Esophagus muscularis mucosa (tissue), 4 donors: ENCODE data around the gene NLRP9. TPM values are rescaled to one million over a fixed set of nuclear protein-coding genes. Genes with fewer than 3 reads are reported as not detected.

Experiments used
- DNase-seq: peaks from one replicate; pipeline ENCODE4 v3.0.0-alpha.2; 2017; ENCODE audit errors: extremely low spot score
- H3K27ac ChIP-seq, 4 donors: fragments of 200-600 bp; sonication (generic); replicated peaks in 1 of 4; 1 replicate in 3 of 4; 2 replicates in 1 of 4; pipeline ENCODE4 v1.5.1; 2016 to 2019; ENCODE audit warnings: mild to moderate bottlenecking in 1 of 4
- H3K27me3 ChIP-seq, 4 donors: fragments of 200-600 bp; sonication (generic); one replicate each; pipeline versions ENCODE4 v1.5.1 to v1.6.0; 2016 to 2019
- H3K36me3 ChIP-seq, 4 donors: fragments of 200-600 bp; sonication (generic); one replicate each; pipeline ENCODE4 v1.5.1; 2016 to 2019
- H3K4me1 ChIP-seq, 4 donors: fragments of 200-600 bp; sonication (generic); one replicate each; pipeline ENCODE4 v1.5.1; 2016 to 2019
- H3K4me3 ChIP-seq, 4 donors: fragments of 200-600 bp; sonication (generic); 1 replicate in 2 of 4; 2 replicates in 2 of 4; pipeline ENCODE4 v1.5.1; 2016 to 2019; ENCODE audit warnings: mild to moderate bottlenecking in 4 of 4, moderate library complexity in 1 of 4
- H3K9me3 ChIP-seq, 4 donors: fragments of 200-600 bp; sonication (generic); 1 replicate in 3 of 4; 2 replicates in 1 of 4; pipeline ENCODE4 v1.5.1; 2016 to 2019
- EP300 ChIP-seq: sonication (generic); formaldehyde crosslinking; IDR thresholded peaks from one replicate; pipeline ENCODE4 v1.6.1; 2017; ENCODE audit warnings: antibody characterized with exemption
- POLR2A ChIP-seq: fragments of 450-650 bp; IDR thresholded peaks from one replicate; pipeline ENCODE4 v1.6.1; 2017; ENCODE audit warnings: antibody characterized with exemption, moderate library complexity, mild to moderate bottlenecking, low read depth
- POLR2AphosphoS5 ChIP-seq, 2 donors: sonication (generic); formaldehyde crosslinking; IDR thresholded peaks; one replicate each; pipeline ENCODE4 v1.6.1; 2017; ENCODE audit warnings: antibody characterized with exemption in 2 of 2
- WGBS: methylation state at CpG from one replicate; pipeline ENCODE4 v1.1.5; 2018; 5-methylcytosine and 5-hydroxymethylcytosine counted together
- intact Hi-C: fragments of 100-400 bp; cut with DNase I; formaldehyde crosslinking; loops from one replicate; pipeline ENCODE4 v1.15.1; 2023
- total RNA-seq, 4 donors: library from RNA; depleted of rRNA; stranded (reverse); fragments of >200 nt; gene quantifications; one replicate each; pipeline versions ENCODE4 v1.1.0 to v1.2.1, GENCODE V29; 2016
- TF ChIP-seq, protein P1 (sequence below), 3 experiments: fragments of 200-600 bp in 2 of 3; fragments of 450-650 bp in 1 of 3; sonication (generic) in 2 of 3; IDR thresholded peaks; one replicate each; pipeline ENCODE4 v1.5.1; 2017 to 2019; ENCODE audit warnings: antibody characterized with exemption in 3 of 3, mild to moderate bottlenecking in 2 of 3, moderate library complexity in 1 of 3

NLRP9 gene
- total RNA-seq, 4 donors from 2014 or later: not detected

- H3K27me3 ChIP-seq: peaks cover 0 to 15% (median 0%) of the 10 kb centered on the region in 4 donors
- intact Hi-C loops: no loop called here
- WGBS: 84% methylated on average over 14 of the region's 18 CpGs
- no peak for DNase-seq
- H3K4me3 ChIP-seq: no peak overlapping the region
- no peaks in the 10 kb centered on the region for H3K4me1 ChIP-seq
- H3K9me3 ChIP-seq: no peaks in the 10 kb centered on the region
- TF ChIP-seq EP300: no peak
- no peak overlapping the region for H3K27ac ChIP-seq
- no peaks in the 10 kb centered on the region for H3K36me3 ChIP-seq
These were observed 26.5 kb downstream of the NLRP9 start for GRCh38 chr19:55711719-55712118.

- H3K4me1 ChIP-seq: peaks cover 0 to 8% (median 2%) of the 10 kb centered on the region in 4 donors
- intact Hi-C loops: no loop called here
- DNase-seq: no peak
- peaks cover 0 to 12% (median 5%) of the 10 kb centered on the region in 4 donors for H3K36me3 ChIP-seq
- H3K27ac ChIP-seq: no peak overlapping the region
- H3K27me3 ChIP-seq: no peaks in the 10 kb centered on the region
- 83% methylated on average over 3 of the region's 3 CpGs for WGBS
- no peak overlapping the region for H3K4me3 ChIP-seq
- TF ChIP-seq, protein P1, sequence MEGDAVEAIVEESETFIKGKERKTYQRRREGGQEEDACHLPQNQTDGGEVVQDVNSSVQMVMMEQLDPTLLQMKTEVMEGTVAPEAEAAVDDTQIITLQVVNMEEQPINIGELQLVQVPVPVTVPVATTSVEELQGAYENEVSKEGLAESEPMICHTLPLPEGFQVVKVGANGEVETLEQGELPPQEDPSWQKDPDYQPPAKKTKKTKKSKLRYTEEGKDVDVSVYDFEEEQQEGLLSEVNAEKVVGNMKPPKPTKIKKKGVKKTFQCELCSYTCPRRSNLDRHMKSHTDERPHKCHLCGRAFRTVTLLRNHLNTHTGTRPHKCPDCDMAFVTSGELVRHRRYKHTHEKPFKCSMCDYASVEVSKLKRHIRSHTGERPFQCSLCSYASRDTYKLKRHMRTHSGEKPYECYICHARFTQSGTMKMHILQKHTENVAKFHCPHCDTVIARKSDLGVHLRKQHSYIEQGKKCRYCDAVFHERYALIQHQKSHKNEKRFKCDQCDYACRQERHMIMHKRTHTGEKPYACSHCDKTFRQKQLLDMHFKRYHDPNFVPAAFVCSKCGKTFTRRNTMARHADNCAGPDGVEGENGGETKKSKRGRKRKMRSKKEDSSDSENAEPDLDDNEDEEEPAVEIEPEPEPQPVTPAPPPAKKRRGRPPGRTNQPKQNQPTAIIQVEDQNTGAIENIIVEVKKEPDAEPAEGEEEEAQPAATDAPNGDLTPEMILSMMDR (IDR thresholded peaks at IDR 0.05): no peak
- no peak for TF ChIP-seq EP300
- no peak for TF ChIP-seq POLR2AphosphoS5 (IDR thresholded peaks at IDR 0.05)
- no peak for TF ChIP-seq POLR2A
- H3K9me3 ChIP-seq: no peaks in the 10 kb centered on the region
These were observed 32.2 kb downstream of the NLRP9 start for GRCh38 chr19:55705972-55706371.

DNA sequence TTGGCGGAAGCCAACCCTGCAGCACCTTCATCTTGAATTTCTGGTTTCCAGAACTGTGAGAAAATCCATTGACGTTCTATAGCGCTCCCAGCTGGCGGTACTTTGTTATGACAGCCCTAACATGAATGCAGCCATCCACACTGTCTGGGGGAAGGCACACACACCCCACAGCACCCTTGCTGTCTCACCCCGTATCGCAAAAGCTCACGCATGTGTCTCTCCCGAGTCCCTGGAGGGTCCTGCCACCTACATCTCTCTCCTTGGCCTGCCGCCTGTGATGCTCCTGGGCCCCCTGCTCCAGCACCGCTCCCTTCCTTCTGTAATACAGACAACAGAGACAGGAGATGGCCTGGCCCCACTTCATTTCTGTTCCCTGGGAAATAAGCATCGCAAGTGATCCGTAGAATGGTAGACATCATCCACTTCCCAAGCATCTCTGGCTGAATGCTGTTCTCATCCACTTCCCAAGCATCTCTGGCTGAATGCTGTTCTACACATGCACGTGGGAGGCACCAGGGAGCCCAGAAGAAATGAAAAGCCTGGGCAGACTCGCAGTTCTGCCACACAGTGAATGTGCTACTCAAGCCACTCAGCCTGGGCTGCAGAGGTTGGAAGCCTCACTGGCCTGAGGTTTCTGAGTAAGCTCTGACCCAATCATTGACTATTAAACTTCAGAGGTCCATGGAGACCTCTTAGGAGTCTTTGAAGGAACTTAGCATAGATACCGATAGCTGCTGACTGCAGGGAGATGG, 33.5 kb downstream of the NLRP9 start:
- 93% methylated on average over 15 of the region's 15 CpGs for WGBS
- H3K27ac ChIP-seq: no peak overlapping the region
- no peaks in the 10 kb centered on the region for H3K27me3 ChIP-seq
- TF ChIP-seq, protein P1 (IDR thresholded peaks at IDR 0.05): no peak
- TF ChIP-seq POLR2AphosphoS5 (IDR thresholded peaks at IDR 0.05) (peak in 1 of 2 donors; percentile 11), POLR2A (no peak), EP300 (no peak)
- no peaks in the 10 kb centered on the region for H3K9me3 ChIP-seq
- DNase-seq: no peak
- peaks cover 0 to 8% (median 2%) of the 10 kb centered on the region in 4 donors for H3K4me1 ChIP-seq
- H3K36me3 ChIP-seq: peaks cover 0 to 19% (median 14%) of the 10 kb centered on the region in 4 donors
- no peak overlapping the region for H3K4me3 ChIP-seq
- intact Hi-C loops: no loop called here

DNA sequence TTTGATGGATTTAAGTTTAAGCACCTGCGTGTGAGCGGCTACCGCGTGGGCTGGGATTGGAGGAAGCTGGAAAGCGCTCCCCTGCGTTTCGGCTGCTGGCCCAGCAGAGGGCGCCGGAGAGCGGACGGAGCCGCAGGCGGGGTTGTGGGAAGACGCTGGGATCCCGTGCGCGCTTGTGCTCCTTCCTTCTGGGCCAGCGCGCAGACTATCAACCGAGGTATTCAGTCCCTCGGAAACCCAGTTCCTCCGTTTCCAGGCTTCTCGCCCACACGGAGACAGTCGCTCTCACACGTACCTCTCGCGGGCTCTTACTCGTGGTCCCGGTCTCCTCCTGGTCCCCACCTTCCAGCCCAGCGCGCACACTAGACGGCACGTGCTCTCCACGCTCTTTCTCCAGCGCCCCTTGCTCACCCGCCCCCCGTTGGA, 34.4 kb downstream of the NLRP9 start:
- intact Hi-C loops: no loop called here
- no peak overlapping the region for H3K27ac ChIP-seq
- WGBS: 39% methylated on average over 27 of the region's 38 CpGs
- no peak for DNase-seq
- H3K4me3 ChIP-seq: no peak overlapping the region
- no peaks in the 10 kb centered on the region for H3K27me3 ChIP-seq
- peaks cover 0 to 8% (median 2%) of the 10 kb centered on the region in 4 donors for H3K4me1 ChIP-seq
- H3K9me3 ChIP-seq: no peaks in the 10 kb centered on the region
- H3K36me3 ChIP-seq: peaks cover 4 to 27% (median 18%) of the 10 kb centered on the region in 4 donors
- TF ChIP-seq POLR2AphosphoS5 (IDR thresholded peaks at IDR 0.05) (peak in 1 of 2 donors; percentile 30), POLR2A (no peak), EP300 (no peak)
- TF ChIP-seq, protein P1 (IDR thresholded peaks at IDR 0.05): peak; percentile 59 to 95 (median 72)

GRCh38 chr19:55702131-55702627, 36.0 kb downstream of the NLRP9 start:
- H3K36me3 ChIP-seq: peaks cover 8 to 43% (median 30%) of the 10 kb centered on the region in 4 donors
- intact Hi-C loops: no loop called here
- TF ChIP-seq POLR2AphosphoS5 (IDR thresholded peaks at IDR 0.05): no peak
- DNase-seq: no peak
- no peaks in the 10 kb centered on the region for H3K9me3 ChIP-seq
- peaks cover 0 to 8% (median 2%) of the 10 kb centered on the region in 4 donors for H3K4me1 ChIP-seq
- no peak overlapping the region for H3K4me3 ChIP-seq
- H3K27ac ChIP-seq: no peak overlapping the region
- WGBS: 86% methylated on average over 10 of the region's 13 CpGs
- H3K27me3 ChIP-seq: no peaks in the 10 kb centered on the region
